ENCODE data around the gene SLC5A6. TPM values are rescaled to one million over a fixed set of nuclear protein-coding genes. Genes with fewer than 3 reads are reported as not detected.

SLC5A6 gene
- total and polyA plus RNA-seq, 3 experiments from 2014 or later: 21.0 to 110 (median 109) TPM

GRCh38 chr2:27231921-27232320 is 19.9 kb upstream of the SLC5A6 start:
- Mint-ChIP-seq H3K36me3 (peaks cover 22 to 88% (median 32%) of the 10 kb centered on the region in 3 donors), H3K4me3 (no peak overlapping the region), H3K27me3 (no peaks in the 10 kb centered on the region), H3K4me1 (no peaks in the 10 kb centered on the region), H3K27ac (peak overlapping the region in 1 of 8 donors; percentile 32), H3K9me3 (no peaks in the 10 kb centered on the region)
- CTCF ChIA-PET: no interaction called here
- Histone ChIP-seq H3K27me3 (ENCODE audit: insufficient read depth, low read length, poor library complexity, severe bottlenecking) (no peaks in the 10 kb centered on the region), H3K9me3 (ENCODE audit: low read length) (no peaks in the 10 kb centered on the region), H3K4me1 (ENCODE audit: insufficient read depth, low read length) (no peaks in the 10 kb centered on the region), H3K27ac (ENCODE audit: low read depth, low read length) (no peak overlapping the region), H3K4me3 (ENCODE audit: low read length) (no peak overlapping the region), H3K36me3 (ENCODE audit: insufficient read depth, low read length) (peaks cover 59% of the 10 kb centered on the region)
- POLR2A ChIA-PET: interaction anchor here (1.6 kb wide), 1 partner anchor 19 kb away, joined by 3 read pairs; no protein-coding TSS in a partner anchor
- DNase-seq: no peak

- Histone ChIP-seq H3K27me3 (ENCODE audit: insufficient read depth, low read length, poor library complexity, severe bottlenecking) (no peaks in the 10 kb centered on the region), H3K4me3 (ENCODE audit: low read length) (no peak overlapping the region), H3K27ac (ENCODE audit: low read depth, low read length) (no peak overlapping the region), H3K9me3 (ENCODE audit: low read length) (no peaks in the 10 kb centered on the region), H3K4me1 (ENCODE audit: insufficient read depth, low read length) (no peaks in the 10 kb centered on the region), H3K36me3 (ENCODE audit: insufficient read depth, low read length) (peaks cover 52% of the 10 kb centered on the region)
- no peak overlapping the region for H3K27ac Mint-ChIP-seq
- peaks cover 24 to 87% (median 36%) of the 10 kb centered on the region in 3 donors for H3K36me3 Mint-ChIP-seq
- H3K27me3 Mint-ChIP-seq: no peaks in the 10 kb centered on the region
- no peaks in the 10 kb centered on the region for H3K9me3 Mint-ChIP-seq
- DNase-seq: no peak
- CTCF ChIA-PET: no interaction called here
- no peaks in the 10 kb centered on the region for H3K4me1 Mint-ChIP-seq
- no peak overlapping the region for H3K4me3 Mint-ChIP-seq
- POLR2A ChIA-PET: interaction anchor here (0.6 kb wide), 1 partner anchor 8 kb away, joined by 6 read pairs; no protein-coding TSS in a partner anchor
These were observed 15.4 kb upstream of the SLC5A6 start for GRCh38 chr2:27227501-27227900.

- Mint-ChIP-seq H3K27me3 (no peaks in the 10 kb centered on the region), H3K36me3 (peaks cover 24 to 85% (median 35%) of the 10 kb centered on the region in 3 donors), H3K27ac (peak overlapping the region in 2 of 8 donors; percentile 63), H3K9me3 (no peaks in the 10 kb centered on the region), H3K4me3 (no peak overlapping the region), H3K4me1 (peaks cover 0 to 7% (median 0%) of the 10 kb centered on the region in 3 donors)
- Histone ChIP-seq H3K4me3 (ENCODE audit: low read length) (no peak overlapping the region), H3K9me3 (ENCODE audit: low read length) (no peaks in the 10 kb centered on the region), H3K27ac (ENCODE audit: low read depth, low read length) (no peak overlapping the region), H3K36me3 (ENCODE audit: insufficient read depth, low read length) (peaks cover 49% of the 10 kb centered on the region), H3K27me3 (ENCODE audit: insufficient read depth, low read length, poor library complexity, severe bottlenecking) (no peaks in the 10 kb centered on the region), H3K4me1 (ENCODE audit: insufficient read depth, low read length) (no peaks in the 10 kb centered on the region)
- POLR2A ChIA-PET: interaction anchor here (1.0 kb wide), 1 partner anchor 138 kb away, joined by 3 read pairs; no protein-coding TSS in a partner anchor
- CTCF ChIA-PET: no interaction called here
- DNase-seq: no peak
These were observed 13.5 kb upstream of the SLC5A6 start for GRCh38 chr2:27225526-27225925.

- Mint-ChIP-seq H3K27ac (peak overlapping the region in 1 of 8 donors; percentile 75), H3K9me3 (no peaks in the 10 kb centered on the region), H3K27me3 (no peaks in the 10 kb centered on the region), H3K4me3 (no peak overlapping the region), H3K36me3 (peaks cover 24 to 76% (median 37%) of the 10 kb centered on the region in 3 donors), H3K4me1 (peaks cover 6 to 13% (median 10%) of the 10 kb centered on the region in 3 donors)
- peaks cover 54% of the 10 kb centered on the region for H3K36me3 ChIP-seq (ENCODE audit: insufficient read depth, low read length)
- no peak overlapping the region for H3K4me3 ChIP-seq (ENCODE audit: low read length)
- no peaks in the 10 kb centered on the region for H3K9me3 ChIP-seq (ENCODE audit: low read length)
- peaks cover 1% of the 10 kb centered on the region for H3K4me1 ChIP-seq (ENCODE audit: insufficient read depth, low read length)
- H3K27me3 ChIP-seq (ENCODE audit: insufficient read depth, low read length, poor library complexity, severe bottlenecking): no peaks in the 10 kb centered on the region
- POLR2A ChIA-PET: no interaction called here
- DNase-seq: peak in 1 of 5 donors; percentile 11
- no peak overlapping the region for H3K27ac ChIP-seq (ENCODE audit: low read depth, low read length)
- CTCF ChIA-PET: no interaction called here
These were observed 11.3 kb upstream of the SLC5A6 start for GRCh38 chr2:27223416-27223815.

- Histone ChIP-seq H3K36me3 (ENCODE audit: insufficient read depth, low read length) (peaks cover 54% of the 10 kb centered on the region), H3K4me3 (ENCODE audit: low read length) (no peak overlapping the region), H3K4me1 (ENCODE audit: insufficient read depth, low read length) (peaks cover 9% of the 10 kb centered on the region), H3K9me3 (ENCODE audit: low read length) (no peaks in the 10 kb centered on the region), H3K27me3 (ENCODE audit: insufficient read depth, low read length, poor library complexity, severe bottlenecking) (no peaks in the 10 kb centered on the region), H3K27ac (ENCODE audit: low read depth, low read length) (no peak overlapping the region)
- Mint-ChIP-seq H3K27ac (no peak overlapping the region), H3K4me3 (no peak overlapping the region), H3K9me3 (no peaks in the 10 kb centered on the region), H3K27me3 (no peaks in the 10 kb centered on the region), H3K36me3 (peaks cover 16 to 70% (median 31%) of the 10 kb centered on the region in 3 donors), H3K4me1 (peaks cover 14 to 23% (median 20%) of the 10 kb centered on the region in 3 donors)
- ChIA-PET CTCF (no interaction called here), POLR2A (no interaction called here)
- DNase-seq: no peak
These were observed 10.3 kb upstream of the SLC5A6 start for GRCh38 chr2:27222407-27222806.

- Mint-ChIP-seq H3K27ac (peak overlapping the region in 1 of 8 donors; percentile 50), H3K4me1 (peaks cover 22 to 34% (median 29%) of the 10 kb centered on the region in 3 donors), H3K36me3 (peaks cover 6 to 66% (median 22%) of the 10 kb centered on the region in 3 donors), H3K9me3 (no peaks in the 10 kb centered on the region), H3K27me3 (no peaks in the 10 kb centered on the region), H3K4me3 (peak overlapping the region in 1 of 7 donors; percentile 27)
- DNase-seq: no peak
- peaks cover 15% of the 10 kb centered on the region for H3K4me1 ChIP-seq (ENCODE audit: insufficient read depth, low read length)
- ChIA-PET POLR2A (no interaction called here), CTCF (no interaction called here)
- peaks cover 42% of the 10 kb centered on the region for H3K36me3 ChIP-seq (ENCODE audit: insufficient read depth, low read length)
- H3K9me3 ChIP-seq (ENCODE audit: low read length): no peaks in the 10 kb centered on the region
- no peaks in the 10 kb centered on the region for H3K27me3 ChIP-seq (ENCODE audit: insufficient read depth, low read length, poor library complexity, severe bottlenecking)
- no peak overlapping the region for H3K4me3 ChIP-seq (ENCODE audit: low read length)
- no peak overlapping the region for H3K27ac ChIP-seq (ENCODE audit: low read depth, low read length)
These were observed 9.1 kb upstream of the SLC5A6 start for GRCh38 chr2:27221166-27221565.

GRCh38 chr2:27220091-27220490 is 8.0 kb upstream of the SLC5A6 start:
- peak overlapping the region in 2 of 7 donors; percentile 27 to 36 for H3K4me3 Mint-ChIP-seq
- H3K27me3 ChIP-seq (ENCODE audit: insufficient read depth, low read length, poor library complexity, severe bottlenecking): no peaks in the 10 kb centered on the region
- H3K27me3 Mint-ChIP-seq: no peaks in the 10 kb centered on the region
- H3K9me3 ChIP-seq (ENCODE audit: low read length): no peaks in the 10 kb centered on the region
- peaks cover 39% of the 10 kb centered on the region for H3K36me3 ChIP-seq (ENCODE audit: insufficient read depth, low read length)
- H3K4me1 Mint-ChIP-seq: peaks cover 25 to 37% (median 34%) of the 10 kb centered on the region in 3 donors
- H3K36me3 Mint-ChIP-seq: peaks cover 6 to 67% (median 22%) of the 10 kb centered on the region in 3 donors
- H3K27ac ChIP-seq (ENCODE audit: low read depth, low read length): no peak overlapping the region
- no peak for DNase-seq
- ChIA-PET CTCF (no interaction called here), POLR2A (no interaction called here)
- H3K4me1 ChIP-seq (ENCODE audit: insufficient read depth, low read length): peaks cover 15% of the 10 kb centered on the region
- no peak overlapping the region for H3K27ac Mint-ChIP-seq
- no peak overlapping the region for H3K4me3 ChIP-seq (ENCODE audit: low read length)
- no peaks in the 10 kb centered on the region for H3K9me3 Mint-ChIP-seq

- ChIA-PET POLR2A (interaction anchor here (0.5 kb wide), 1 partner anchor 85 kb away, joined by 3 read pairs; no protein-coding TSS in a partner anchor), CTCF (no interaction called here)
- Mint-ChIP-seq H3K27me3 (no peaks in the 10 kb centered on the region), H3K4me1 (peaks cover 25 to 39% (median 34%) of the 10 kb centered on the region in 3 donors), H3K9me3 (no peaks in the 10 kb centered on the region), H3K36me3 (peaks cover 6 to 60% (median 16%) of the 10 kb centered on the region in 3 donors), H3K27ac (peak overlapping the region in 2 of 8 donors; percentile 66 to 94), H3K4me3 (peak overlapping the region in 5 of 7 donors; percentile 73 to 95 (median 93))
- no peaks in the 10 kb centered on the region for H3K9me3 ChIP-seq (ENCODE audit: low read length)
- H3K27ac ChIP-seq (ENCODE audit: low read depth, low read length): no peak overlapping the region
- DNase-seq: no peak
- H3K36me3 ChIP-seq (ENCODE audit: insufficient read depth, low read length): peaks cover 29% of the 10 kb centered on the region
- no peak overlapping the region for H3K4me3 ChIP-seq (ENCODE audit: low read length)
- peaks cover 15% of the 10 kb centered on the region for H3K4me1 ChIP-seq (ENCODE audit: insufficient read depth, low read length)
- no peaks in the 10 kb centered on the region for H3K27me3 ChIP-seq (ENCODE audit: insufficient read depth, low read length, poor library complexity, severe bottlenecking)
These were observed 7.0 kb upstream of the SLC5A6 start for GRCh38 chr2:27219091-27219490.
